ENCODE data around the gene PIPOX. TPM values are rescaled to one million over a fixed set of nuclear protein-coding genes. Genes with fewer than 3 reads are reported as not detected.
A peak's percentile ranks its signal among the peaks of the same experiment; 100 is the strongest.

The PIPOX gene
- polyA plus RNA-seq, 12 donors = 0.97 to 2.1 (median 1.5) TPM; not detected in 2

DNA sequence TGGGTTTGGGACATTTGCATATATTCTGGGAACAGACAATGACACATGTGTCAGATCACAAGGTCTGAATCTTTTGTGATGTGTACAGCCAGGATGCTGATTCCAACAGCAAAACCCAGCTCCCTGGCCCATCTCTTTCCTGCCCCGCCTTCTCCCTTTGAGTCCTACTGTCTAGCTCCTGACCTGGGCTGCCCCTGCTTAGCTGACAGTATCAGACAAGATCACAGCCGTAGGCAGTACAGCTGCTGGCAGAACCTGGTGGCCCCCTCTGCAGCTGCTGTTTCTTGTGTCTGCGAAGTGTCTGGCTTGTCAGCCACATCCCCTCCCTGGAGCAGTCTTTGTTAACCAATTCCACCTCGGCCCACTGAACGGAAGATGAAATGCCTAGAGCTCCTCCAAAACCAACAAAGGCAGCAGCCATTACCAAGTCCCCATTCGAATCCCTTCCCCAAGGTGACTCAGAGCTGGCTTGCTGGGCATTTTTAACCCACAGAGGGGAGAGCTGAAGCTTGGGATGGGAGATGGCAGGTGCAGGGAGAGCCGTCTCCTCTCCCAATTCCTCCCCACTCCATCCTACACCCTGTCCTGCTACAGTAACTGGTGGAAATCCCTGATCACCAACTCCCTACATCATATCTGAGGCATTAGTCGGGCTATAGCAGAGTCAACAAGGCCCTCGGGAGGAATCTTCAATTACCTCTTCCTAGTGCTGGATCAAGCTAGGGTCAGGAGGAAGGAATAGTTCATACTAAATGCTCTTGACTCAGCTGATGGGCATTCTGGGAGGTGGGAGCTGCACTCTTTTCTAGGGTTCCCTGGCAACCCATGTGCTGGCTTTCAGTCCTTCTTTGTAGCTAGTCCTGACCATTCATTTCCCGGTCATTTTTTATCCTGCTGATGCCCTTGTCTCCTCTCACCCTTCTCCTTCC lies 5.8 kb downstream of the PIPOX start:
- DNase-seq = no peak

DNA sequence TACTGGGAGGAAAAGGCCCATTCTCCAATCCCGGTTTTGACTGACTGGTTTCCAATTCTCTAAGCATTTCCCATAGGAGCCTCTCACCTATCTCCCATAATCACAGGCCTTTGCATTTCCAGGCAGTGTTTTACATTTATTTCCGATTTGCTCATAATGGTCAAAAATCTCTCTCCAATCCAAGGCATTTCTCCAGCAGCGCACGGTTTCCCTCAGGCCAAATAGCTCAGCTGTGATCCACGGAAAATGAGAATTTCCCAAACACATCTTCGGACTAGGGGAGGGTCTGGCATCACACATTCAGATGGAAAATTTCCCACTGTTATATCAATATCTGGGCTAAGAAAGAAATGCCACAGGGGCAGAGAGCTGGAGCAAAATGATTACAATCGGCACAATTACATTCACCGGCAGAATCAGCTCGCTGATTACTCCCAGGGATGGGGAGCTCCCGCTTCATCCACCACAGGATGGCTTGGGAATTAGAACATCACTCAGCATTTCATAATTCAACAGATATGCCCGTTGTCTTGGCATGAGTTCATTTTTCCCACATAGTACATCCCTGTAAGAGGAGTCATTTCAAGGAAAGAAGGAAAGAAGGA lies 6.7 kb downstream of the PIPOX start:
- DNase-seq = peak; percentile 47

DNA sequence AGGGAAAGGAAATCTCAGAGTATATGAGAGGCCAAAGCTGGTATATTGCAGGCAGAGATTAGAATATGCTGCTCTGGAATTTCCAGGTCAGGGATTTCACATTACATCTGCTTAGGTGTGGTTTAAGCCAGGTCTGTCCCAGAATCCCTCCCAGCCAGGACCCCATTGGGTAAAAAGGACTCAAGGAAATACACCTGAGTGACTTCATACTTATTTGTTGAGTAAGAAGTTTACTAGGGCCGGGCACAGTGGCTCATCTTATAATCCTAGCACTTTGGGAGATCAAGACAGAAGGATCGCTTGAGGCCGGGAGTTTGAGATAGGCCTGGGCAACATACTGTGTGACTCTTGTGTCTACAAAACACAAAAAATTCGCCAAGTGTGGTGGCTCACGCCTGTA lies 7.2 kb downstream of the PIPOX start:
- no peak for DNase-seq

- no peak for DNase-seq
These were observed 8.3 kb downstream of the PIPOX start for GRCh38 chr17:29051194-29051593.

DNA sequence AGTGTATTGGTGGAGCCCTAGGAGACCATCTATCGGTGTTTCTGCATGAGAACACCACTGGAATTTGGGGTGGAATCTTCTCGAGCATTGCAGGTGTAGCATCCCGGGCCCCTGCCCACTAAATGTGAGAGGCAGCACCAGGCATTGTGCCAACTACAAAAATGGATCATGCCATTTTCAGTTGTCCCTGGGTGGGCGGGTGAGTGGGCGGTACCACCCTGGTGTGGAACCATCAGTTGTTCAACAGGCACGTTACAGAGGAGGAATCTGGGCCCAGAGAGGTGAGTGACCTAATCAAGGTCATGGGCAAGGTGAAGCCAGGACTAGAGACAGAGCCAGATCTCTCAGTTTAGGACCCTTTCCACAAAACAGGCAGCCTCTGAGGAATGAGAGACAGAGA lies 8.8 kb downstream of the PIPOX start:
- no peak for DNase-seq

- DNase-seq = no peak
These were observed 11.9 kb downstream of the PIPOX start for GRCh38 chr17:29054835-29055234.

DNA sequence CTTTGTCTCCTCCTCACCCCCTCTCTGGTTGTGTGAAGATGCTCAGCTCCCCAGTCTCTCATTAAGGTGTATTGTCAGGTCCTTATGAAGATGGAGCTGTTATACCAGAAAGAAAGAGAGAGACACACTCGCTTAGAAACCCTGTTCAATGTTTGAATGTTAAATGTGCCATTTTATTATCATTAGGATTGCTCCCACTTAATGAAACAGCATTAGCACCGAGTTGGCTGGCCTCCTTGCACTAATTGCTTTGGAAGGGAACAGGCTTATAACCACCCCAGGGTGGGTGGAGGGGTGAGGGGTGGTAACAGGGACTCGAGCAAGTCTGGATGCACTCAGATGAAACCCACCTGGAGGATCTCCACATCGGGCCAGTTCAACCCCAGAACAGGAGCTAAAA lies 14.4 kb downstream of the PIPOX start:
- no peak for DNase-seq

GRCh38 chr17:29058391-29058790 lies 15.4 kb downstream of the PIPOX start:
- DNase-seq = no peak

DNA sequence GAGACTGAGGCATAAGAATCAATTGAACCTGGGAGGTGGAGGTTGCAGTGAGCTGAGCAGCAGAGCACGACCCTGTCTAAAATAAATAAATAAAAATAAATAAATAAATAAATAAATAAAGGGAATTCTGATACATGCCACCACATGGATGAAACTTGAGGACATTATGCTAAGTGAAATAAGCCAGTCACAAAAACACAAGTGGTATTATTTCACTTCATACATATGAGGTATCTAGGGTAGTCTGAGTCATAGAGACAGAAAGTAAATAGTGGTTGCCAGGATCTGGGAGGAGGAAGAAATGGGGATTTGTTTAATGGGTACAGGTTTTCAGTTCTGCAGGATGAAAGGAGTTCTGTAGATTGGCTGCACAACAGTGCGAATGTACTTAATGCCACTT lies 16.3 kb downstream of the PIPOX start:
- DNase-seq = no peak

GRCh38 chr17:29060475-29060874 lies 17.5 kb downstream of the PIPOX start:
- no peak for DNase-seq

DNA sequence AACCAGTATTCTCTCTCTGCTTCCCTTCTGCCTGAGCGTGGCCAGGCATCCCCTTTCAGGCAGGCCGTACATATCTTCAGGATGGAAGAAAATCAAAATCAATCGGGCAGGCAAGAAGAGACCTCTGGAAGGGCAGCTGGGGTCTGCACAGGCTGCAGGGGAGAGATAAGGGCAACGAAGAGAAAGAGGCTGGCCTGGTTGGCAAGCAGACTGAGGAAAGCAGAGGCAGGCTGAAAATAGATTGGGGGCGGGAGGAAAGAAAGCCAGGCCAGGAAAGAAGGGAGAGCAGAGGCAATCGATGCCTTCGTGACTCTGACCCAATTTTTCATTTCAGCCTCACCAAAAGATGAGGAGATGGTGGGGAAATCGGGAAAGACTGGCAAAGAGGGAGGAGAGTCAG lies 18.1 kb downstream of the PIPOX start:
- no peak for DNase-seq

GRCh38 chr17:29062215-29062614 lies 19.3 kb downstream of the PIPOX start:
- DNase-seq = no peak

GRCh38 chr17:29063992-29064391 lies 21.1 kb downstream of the PIPOX start:
- no peak for DNase-seq

DNA sequence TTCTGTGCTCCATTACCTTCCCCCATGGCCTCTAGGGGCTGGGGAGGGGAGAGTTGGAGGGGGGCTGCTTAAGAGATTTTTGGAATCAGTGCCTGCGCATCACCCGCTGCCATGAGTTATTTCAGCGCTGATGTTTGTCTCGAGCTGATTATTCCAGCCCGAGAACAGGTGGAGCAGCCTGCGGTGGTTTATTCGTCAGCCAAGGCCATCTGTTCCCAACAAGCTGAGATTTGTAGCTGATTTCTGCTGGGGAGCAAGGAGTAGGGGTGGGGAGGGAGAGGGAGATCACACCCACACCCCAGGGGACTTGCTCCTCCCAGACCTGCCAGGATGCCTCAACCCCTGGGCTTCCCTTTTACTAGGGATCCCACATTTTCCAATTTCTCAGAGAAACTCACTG lies 23.1 kb downstream of the PIPOX start:
- no peak for DNase-seq

DNA sequence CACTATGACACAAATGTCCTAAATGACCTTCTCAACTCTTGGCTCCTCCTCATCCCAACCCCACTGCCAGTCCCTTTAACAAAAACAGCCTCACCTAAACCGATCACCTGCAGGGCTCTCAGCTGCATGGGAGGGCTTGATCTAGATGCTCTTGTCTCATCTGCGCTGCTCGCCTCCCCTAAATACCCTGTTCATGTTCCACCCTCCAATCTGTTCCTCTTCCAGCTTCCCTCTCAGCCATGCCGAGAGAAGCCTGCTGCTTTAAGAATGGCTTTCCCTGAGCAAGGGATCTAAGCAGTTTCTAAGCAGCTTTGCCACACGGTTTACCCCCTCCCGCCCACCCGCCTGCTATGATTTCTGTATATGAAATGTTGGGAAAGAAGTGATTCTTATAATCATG lies 23.7 kb downstream of the PIPOX start:
- DNase-seq = no peak

DNA sequence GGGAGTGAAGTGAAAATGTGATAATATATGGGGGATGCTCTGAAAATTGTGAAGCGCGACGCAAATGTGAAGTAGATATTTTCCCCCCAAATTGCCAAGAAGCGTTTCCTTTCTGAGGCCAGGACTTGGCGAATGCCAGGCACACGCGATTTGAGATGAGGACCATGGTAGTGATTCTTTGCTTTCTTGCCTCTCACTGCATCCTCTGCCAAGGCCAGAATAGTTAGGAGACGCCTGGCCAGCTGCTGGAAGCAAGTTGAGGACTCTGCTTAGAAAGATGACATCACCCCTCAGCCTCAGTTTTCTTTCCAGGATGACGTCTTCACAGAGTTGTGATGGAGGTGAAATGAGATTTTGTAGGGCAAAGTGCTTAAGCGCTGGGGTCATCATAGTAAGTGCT lies 25.9 kb downstream of the PIPOX start:
- DNase-seq = peak; percentile 44

GRCh38 chr17:29069526-29070041 lies 26.6 kb downstream of the PIPOX start:
- DNase-seq = no peak

- no peak for DNase-seq
These were observed 27.4 kb downstream of the PIPOX start for GRCh38 chr17:29070308-29070707.

GRCh38 chr17:29070781-29071180 lies 27.8 kb downstream of the PIPOX start:
- no peak for DNase-seq

DNA sequence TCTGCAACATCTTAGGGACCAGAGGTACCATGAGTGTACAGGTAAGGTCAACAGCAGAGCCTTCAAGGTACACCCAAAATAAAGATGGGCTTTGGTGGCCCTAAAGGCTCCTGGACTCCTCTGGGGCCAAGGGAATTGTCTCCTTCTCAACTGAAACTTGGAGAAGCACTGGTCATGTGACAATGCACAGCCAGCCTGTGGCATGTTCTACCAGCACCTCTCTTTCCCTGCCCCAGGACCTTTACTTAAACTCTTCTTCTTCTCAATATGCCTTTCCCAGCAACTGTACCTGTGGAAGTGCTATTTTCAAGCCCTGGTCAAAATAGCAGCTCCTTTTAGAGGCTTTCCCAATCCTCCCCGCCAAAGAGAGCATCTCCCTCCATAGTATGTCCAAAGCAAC lies 28.4 kb downstream of the PIPOX start:
- DNase-seq = no peak

GRCh38 chr17:29073045-29073444 lies 30.1 kb downstream of the PIPOX start:
- no peak for DNase-seq

- no peak for DNase-seq
These were observed 30.6 kb downstream of the PIPOX start for GRCh38 chr17:29073520-29073919.

- DNase-seq = no peak
These were observed 31.5 kb downstream of the PIPOX start for GRCh38 chr17:29074488-29074887.
